Activated T-cell treated with anti-CD3 and anti-CD28 coated beads, Interleukin-2, amount 50 U/mL, for 48 hours (primary cell): ENCODE results near the gene MPHOSPH9.

Experiments
- DNase-seq, 2 experiments: peaks; one replicate each; pipeline ENCODE4 v3.0.0-alpha.2; 2020

MPHOSPH9 gene, protein sequence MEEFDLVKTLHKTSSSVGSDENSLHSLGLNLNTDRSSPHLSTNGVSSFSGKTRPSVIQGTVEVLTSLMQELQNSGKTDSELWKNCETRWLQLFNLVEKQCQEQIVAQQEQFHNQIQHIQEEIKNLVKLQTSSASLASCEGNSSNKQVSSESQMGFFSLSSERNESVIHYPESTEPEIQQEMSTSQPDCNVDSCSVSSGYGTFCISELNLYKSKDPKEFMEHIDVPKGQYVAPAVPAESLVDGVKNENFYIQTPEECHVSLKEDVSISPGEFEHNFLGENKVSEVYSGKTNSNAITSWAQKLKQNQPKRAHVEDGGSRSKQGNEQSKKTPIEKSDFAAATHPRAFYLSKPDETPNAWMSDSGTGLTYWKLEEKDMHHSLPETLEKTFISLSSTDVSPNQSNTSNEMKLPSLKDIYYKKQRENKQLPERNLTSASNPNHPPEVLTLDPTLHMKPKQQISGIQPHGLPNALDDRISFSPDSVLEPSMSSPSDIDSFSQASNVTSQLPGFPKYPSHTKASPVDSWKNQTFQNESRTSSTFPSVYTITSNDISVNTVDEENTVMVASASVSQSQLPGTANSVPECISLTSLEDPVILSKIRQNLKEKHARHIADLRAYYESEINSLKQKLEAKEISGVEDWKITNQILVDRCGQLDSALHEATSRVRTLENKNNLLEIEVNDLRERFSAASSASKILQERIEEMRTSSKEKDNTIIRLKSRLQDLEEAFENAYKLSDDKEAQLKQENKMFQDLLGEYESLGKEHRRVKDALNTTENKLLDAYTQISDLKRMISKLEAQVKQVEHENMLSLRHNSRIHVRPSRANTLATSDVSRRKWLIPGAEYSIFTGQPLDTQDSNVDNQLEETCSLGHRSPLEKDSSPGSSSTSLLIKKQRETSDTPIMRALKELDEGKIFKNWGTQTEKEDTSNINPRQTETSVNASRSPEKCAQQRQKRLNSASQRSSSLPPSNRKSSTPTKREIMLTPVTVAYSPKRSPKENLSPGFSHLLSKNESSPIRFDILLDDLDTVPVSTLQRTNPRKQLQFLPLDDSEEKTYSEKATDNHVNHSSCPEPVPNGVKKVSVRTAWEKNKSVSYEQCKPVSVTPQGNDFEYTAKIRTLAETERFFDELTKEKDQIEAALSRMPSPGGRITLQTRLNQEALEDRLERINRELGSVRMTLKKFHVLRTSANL

GRCh38 chr12:123232807-123233504 is at the start of gene MPHOSPH9, which contains the start of gene MTRFR:
Gene MPHOSPH9, minus strand, starts transcription at chr12:123233141. Its CDS starts 2,777 bp downstream, at chr12:123230364.
Gene MTRFR, plus strand, starts transcription at chr12:123233436. Its CDS starts 20,239 bp downstream, at chr12:123253675.
- peak; percentile 98 for DNase-seq

GRCh38 chr12:123282111-123282510 is 49.2 kb upstream of the MPHOSPH9 start:
- DNase-seq: no peak

GRCh38 chr12:123280971-123281370 is 48.0 kb upstream of the MPHOSPH9 start:
- no peak for DNase-seq

GRCh38 chr12:123278101-123278627 is 45.2 kb upstream of the MPHOSPH9 start:
- DNase-seq: no peak

DNA sequence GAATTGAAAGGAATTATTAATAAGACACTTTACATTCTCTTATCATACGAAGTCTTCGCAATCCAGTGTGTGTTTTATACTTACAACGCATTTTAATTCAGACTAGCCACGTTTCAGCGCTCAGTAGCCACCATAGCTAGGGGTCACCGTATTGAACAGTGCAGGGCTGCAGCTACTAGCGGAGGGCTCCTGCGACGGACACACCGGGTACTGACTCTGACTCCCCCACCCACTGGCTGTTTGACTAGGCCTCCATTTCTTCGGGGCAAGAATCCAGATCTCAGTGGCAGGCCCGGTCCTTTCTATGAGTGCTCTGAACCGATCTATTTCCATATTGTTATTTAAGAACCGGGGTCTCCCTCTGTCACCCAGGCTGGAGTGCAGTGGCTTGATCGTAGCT is 40.2 kb upstream of the MPHOSPH9 start:
- DNase-seq: no peak

- DNase-seq: peak; percentile 82 to 86
These were observed 38.2 kb upstream of the MPHOSPH9 start for GRCh38 chr12:123271001-123271668.

- DNase-seq: peak; percentile 60 to 61
These were observed 37.5 kb upstream of the MPHOSPH9 start for GRCh38 chr12:123270214-123271000.

- DNase-seq: no peak
These were observed 36.9 kb upstream of the MPHOSPH9 start for GRCh38 chr12:123269896-123270213.

DNA sequence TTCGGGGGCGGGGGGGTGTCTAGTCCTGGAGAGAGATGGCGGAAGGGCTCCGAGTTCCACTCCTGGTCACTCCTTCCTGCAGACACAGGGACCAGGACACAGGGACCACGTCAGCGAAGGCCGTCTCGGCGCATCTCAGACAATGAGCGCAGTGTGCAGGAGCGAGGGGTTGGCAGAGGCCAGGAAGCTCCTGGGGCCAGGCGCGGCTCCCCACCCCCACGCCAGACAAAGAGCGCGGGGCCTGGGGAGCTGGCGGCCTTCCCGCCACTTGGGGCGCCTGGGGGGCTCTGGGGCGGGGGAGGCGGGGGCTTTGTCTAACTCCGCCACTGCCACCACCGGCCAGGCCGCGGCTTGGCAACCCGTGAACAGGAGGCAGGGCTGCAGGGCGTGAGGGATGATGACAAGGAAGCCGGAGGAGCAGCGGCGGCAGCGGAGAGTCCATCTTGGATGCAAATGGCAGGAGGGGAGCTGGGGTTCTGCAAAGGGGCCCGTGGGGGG is 36.5 kb upstream of the MPHOSPH9 start:
- peak; percentile 66 to 69 for DNase-seq

GRCh38 chr12:123268850-123269249 is 35.9 kb upstream of the MPHOSPH9 start:
- no peak for DNase-seq

GRCh38 chr12:123267991-123268843 is 35.3 kb upstream of the MPHOSPH9 start:
- peak in 1 of 2 experiments; percentile 32 for DNase-seq

- DNase-seq: no peak
These were observed 34.5 kb upstream of the MPHOSPH9 start for GRCh38 chr12:123267335-123267920.

DNA sequence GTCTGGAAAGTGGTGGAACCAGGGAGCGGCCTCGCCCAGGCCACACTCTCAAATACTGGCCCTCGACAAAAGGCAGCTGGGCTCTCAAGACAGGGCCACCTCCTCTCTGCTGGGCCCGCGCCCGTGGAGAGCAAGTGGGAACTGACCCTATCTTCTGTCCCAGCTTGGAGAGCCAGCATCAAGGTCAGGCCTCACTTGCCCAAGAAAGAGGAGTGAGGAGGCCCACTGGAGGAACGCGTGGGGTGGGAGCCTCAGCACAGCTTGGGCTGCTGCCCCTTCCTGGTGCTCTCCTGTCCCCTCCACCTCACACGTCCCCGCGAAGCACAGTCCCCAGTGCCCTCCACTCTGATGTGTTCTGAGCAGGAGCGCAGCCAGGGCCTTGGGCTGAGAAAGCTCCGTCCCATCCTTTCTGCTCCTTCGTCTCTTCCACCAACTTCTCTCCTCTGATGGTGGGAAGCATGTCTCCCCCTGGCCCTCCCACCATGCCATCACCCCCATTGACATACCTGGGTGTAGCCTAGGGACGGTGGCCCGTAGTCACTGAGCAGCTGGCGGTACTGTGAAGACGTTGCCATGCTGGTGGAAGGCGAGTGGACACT is 33.8 kb upstream of the MPHOSPH9 start:
- no peak for DNase-seq

DNA sequence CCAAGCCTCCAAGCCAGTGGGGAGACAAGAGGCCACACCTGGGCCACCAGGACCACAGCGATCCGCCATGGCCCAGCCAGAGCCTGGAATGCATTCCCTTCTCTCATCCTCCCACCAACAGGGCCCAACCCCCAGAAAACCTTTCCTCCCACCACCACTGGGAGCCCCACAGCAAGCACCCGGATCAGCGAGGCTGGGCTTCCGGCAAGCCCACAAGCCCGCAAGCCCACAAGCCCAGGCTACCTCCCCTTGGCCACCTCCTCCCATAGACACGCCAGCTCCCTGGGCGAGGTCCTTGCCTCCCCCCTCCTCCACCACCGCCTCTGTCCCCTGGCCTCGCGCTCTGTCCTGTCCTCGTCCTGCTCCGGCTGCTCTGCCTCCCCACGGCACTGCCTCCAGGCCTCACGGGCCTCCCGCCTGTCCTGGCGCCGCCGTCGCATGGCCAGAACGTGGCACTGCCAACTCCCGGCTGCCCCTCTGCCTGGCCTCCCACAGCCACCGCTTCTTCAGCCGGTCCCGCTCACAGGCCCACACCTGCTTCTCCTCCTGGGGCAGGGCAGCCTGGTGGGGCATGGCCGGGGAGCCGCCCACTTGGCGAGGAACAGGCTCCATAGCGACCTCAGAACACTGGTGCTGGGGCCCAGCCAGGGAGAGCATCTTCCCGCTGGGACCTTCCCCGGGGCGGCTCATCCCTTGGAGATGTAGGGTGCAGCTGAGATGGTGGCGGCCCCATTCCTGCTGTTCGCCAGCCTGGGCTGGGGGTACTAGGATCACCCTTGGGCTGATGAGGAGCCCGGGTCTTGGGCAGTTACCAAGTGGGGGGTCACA is 33.1 kb upstream of the MPHOSPH9 start:
- DNase-seq: no peak

- peak in 1 of 2 experiments; percentile 35 for DNase-seq
These were observed 31.7 kb upstream of the MPHOSPH9 start for GRCh38 chr12:123264642-123265041.

- no peak for DNase-seq
These were observed 30.4 kb upstream of the MPHOSPH9 start for GRCh38 chr12:123263196-123263817.

GRCh38 chr12:123261196-123261595 is 28.3 kb upstream of the MPHOSPH9 start:
- no peak for DNase-seq
